Cardiac fibroblast (primary cell): ENCODE measurements around the gene PCP4L1.

Experiments
- DNase-seq, 2 donors: peaks; one replicate each; pipeline versions ENCODE4 v3.0.0 to v3.0.0-alpha.2; 2010; ENCODE audit warnings: low read depth in 2 of 2
- H3K4me3 ChIP-seq, 2 donors: replicated peaks in 1 of 2; 1 replicate in 1 of 2; 2 replicates in 1 of 2; pipeline ENCODE4 v1.5.1; 2011; ENCODE audit warnings: low read depth in 2 of 2, low read length in 2 of 2, mild to moderate bottlenecking in 2 of 2, moderate library complexity in 1 of 2
- CTCF ChIP-seq: IDR thresholded peaks from one replicate; pipeline ENCODE4 v1.5.1; 2011; ENCODE audit warnings: low read depth, mild to moderate bottlenecking, low read length, inconsistent platforms

PCP4L1 gene

GRCh38 chr1:161260376-161261260 lies 2.1 kb downstream of the PCP4L1 start:
- H3K4me3 ChIP-seq = no peak overlapping the region
- DNase-seq = no peak
- no peak for TF ChIP-seq CTCF

- DNase-seq = no peak
- no peak overlapping the region for H3K4me3 ChIP-seq
- no peak for TF ChIP-seq CTCF
Observed at GRCh38 chr1:161261261-161262235, 3.0 kb downstream of the PCP4L1 start.

- no peak for DNase-seq
- no peak for TF ChIP-seq CTCF
Observed at GRCh38 chr1:161265305-161265704, 6.8 kb downstream of the PCP4L1 start.

GRCh38 chr1:161266202-161266601 lies 7.7 kb downstream of the PCP4L1 start:
- no peak for TF ChIP-seq CTCF
- H3K4me3 ChIP-seq = no peak overlapping the region
- DNase-seq = no peak

More at GRCh38 chr1:161265305-161265704, 6.8 kb downstream of the PCP4L1 start:
- no peak overlapping the region for H3K4me3 ChIP-seq

- no peak for DNase-seq
- no peak overlapping the region for H3K4me3 ChIP-seq
- TF ChIP-seq CTCF = no peak
Observed at GRCh38 chr1:161266836-161267235, 8.3 kb downstream of the PCP4L1 start.

- DNase-seq = no peak
- no peak for TF ChIP-seq CTCF
- H3K4me3 ChIP-seq = no peak overlapping the region
Observed at GRCh38 chr1:161267321-161267720, 8.8 kb downstream of the PCP4L1 start.
